NK-92 treated with Interleukin-12 subunit alpha and Interleukin-12 subunit beta, amount 100 ng/mL, for 24 hours (cell line): Measurements from ENCODE around the gene PSG7.
"Not testable (repeated sequence)": the region's sequence is repeated elsewhere in the genome, so short reads cannot be mapped to it uniquely, and the experiment has no call there.

Experiments
- DNase-seq: peaks from one replicate; lab custom pipeline; 2025; lab: John Stamatoyannopoulos, UW

The PSG7 gene

DNA sequence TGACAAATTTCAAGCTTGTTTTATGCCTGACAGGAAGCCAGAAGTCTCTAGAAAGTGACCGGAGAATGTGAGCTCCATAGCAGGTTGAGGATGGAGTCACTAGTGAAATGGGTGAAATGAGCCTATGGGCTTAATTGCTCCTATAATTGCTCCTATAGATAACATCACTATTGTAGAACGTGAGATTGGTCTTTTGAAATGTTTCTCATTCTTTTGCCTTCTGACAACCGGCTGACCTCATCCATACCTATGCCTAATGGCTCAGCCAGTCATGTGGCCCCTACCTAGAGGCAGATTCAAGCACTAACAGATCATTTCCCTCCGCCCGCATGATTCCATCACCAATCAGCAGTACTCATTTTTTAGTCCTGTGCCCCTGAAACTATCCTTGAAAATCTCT lies 23.5 kb downstream of the PSG7 start:
- DNase-seq, result not testable (repeated sequence)

DNA sequence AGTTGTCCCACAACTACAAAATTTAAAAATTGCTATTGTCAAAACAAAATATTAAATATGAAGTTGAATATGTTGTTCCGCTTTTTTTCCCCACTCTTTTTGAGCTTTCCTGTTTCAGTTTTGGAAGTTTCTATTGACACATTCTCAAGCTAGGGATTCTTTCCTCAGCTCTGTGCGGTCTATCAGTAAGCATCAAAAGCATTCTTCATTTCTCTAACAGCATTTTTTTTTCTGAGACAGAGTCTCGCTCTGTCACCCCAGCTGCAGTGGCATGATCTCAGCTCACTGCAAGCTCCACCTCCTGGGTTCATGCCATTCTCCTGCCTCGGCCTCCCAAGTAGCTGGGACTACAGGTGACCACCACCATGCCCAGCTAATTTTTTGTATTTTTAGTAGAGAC lies 24.1 kb downstream of the PSG7 start:
- not testable (repeated sequence) for DNase-seq

DNA sequence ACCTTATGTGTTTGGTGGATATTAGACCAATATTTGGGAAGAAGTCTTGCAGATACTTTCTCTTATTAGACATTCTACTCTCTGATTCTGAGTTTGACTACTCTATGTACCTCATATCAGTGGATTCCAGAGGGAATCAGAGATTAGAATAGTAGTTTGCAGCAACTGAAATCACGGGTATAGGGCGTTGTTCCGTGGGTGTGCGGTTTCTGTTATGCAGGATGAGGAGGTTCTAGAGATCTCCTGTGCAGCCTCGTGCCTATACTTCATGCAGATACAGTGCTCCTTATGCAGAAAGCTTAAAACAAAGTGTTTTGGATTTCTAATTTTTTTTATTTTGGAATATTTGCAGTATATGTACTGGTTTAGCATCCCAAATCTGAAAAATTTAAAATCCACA lies 25.3 kb downstream of the PSG7 start:
- not testable (repeated sequence) for DNase-seq

DNA sequence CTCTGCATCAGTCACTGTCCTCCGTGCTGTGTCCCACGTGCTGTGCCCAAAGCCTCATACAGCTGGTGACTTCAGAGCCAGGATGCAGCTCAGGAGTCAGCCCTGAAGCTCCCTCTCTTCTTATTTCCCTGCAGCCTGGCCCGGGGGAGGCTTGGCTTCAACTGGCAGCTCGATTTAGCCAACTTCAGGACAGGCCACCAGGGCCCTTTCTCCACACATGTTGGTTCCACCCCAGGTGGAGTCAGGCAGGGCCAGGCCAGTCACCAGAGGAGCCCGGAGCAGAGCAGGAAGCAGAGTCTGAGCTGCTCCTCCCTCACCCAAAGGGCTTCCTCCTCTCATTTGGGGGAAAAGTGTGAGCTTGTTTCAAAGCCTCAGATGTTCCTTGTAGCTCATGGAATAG lies 30.8 kb downstream of the PSG7 start:
- not testable (repeated sequence) for DNase-seq

DNA sequence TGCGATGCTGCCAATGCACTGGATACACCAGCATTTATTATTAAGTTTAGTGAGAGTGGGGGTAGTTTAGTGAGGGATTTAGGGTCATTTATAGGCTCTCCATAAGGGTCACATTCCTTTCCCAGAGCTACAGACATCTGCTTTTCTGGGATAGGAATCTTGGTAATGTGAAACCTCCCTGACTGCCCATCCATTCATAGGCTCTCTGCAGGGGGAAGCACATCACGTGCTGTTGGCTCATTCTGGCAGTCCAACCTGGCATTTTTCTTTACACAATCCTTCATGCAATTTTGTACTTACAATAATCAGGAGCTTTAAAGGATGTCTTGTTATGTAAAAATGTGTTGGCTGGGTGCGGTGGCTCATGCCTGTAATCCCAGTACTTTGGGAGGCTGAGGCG lies 36.4 kb downstream of the PSG7 start:
- DNase-seq, result not testable (repeated sequence)

DNA sequence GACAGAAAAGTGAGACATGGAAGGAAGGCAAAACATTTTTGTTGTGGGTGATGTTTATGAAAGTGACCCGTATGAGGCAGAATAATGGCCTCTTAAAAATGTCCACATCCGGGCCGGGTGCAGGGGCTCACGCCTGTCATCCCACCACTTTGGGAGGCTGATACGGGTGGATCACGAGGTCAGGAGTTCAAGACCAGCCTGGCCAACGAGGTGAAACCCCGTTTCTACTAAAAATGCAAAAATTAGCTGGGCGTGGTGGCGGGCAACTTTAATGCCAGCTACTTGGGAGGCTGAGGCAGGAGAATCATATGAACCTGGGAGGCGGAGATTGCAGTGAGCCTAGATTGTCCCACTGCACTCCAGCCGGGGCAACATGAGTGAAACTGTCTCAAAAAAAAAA lies 37.3 kb downstream of the PSG7 start:
- DNase-seq, result not testable (repeated sequence)

DNA sequence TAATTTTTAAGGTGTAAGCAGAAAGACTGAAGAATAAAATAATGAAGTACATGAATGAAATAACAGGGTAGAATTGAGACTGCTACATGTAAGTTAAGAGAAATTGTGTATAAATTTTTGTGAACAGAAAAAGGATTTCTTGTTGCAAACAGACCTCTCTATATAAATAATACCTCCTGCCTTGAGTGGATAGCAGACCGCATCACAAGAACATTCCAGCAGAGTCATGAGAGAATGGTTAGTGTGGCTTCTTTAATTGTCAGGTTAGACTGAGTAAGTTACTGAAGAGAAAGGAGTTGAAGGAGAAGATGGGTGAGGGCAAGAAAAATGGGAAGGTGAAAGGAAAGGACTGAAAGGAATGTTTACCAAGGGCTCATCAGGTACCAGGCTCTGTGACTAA lies 37.9 kb downstream of the PSG7 start:
- DNase-seq, result not testable (repeated sequence)

DNA sequence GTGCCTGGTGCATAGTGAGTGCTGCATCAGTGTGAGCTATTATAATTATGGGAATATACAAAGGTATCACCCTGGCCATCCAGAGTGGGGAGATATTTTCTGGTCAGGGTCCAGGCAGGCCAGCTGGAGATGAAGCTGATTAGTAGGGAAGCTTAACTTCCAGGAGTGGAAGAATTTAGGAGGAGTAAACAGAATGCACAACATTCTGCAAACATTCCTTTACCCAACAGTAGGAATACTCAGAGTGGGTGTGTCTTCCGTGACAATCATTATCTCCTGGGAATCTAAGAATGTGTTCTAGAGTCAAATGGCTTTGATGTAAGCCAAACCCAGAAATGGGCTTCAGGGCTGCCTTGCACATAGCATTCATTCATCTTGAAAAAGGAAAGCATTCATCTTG lies 38.4 kb downstream of the PSG7 start:
- not testable (repeated sequence) for DNase-seq

DNA sequence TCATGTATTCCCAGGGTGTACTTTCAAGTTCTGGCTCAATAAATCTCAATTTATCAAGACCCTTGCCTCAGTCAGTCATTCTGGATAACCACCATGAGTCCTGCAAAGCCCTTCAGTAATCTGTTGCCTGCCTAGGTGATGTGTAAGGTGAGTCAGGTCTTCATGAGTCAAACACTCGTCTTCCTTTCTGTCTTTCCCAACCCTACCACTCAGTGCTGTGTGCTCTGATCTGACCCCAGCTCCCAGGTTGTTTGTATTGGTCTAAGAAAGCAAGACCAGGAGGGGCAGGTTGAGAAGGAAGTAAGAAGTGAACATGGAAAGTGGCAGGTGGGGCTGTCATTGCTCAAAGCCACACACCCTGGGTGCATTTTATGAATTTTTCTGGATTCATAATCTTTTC lies 39.3 kb downstream of the PSG7 start:
- not testable (repeated sequence) for DNase-seq

DNA sequence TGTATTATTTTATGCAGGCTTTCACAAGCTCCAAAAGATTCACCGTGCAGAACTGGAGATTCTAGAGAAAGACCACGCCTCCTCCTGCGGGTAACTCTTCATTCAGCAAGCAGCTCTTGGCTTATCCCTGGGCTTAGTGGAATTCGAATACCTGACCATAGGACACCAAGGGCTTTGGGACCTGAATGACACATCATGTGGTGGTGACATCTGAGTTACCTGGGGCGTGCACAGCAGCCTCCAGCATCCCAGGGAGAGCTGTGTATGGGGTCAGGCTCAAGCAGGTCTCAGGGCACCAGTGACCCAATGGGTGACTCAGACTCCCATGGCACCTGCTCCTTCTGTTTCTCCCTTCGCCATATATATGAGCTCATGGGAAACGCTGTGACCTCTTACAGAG lies 46.6 kb downstream of the PSG7 start:
- DNase-seq, result not testable (repeated sequence)

DNA sequence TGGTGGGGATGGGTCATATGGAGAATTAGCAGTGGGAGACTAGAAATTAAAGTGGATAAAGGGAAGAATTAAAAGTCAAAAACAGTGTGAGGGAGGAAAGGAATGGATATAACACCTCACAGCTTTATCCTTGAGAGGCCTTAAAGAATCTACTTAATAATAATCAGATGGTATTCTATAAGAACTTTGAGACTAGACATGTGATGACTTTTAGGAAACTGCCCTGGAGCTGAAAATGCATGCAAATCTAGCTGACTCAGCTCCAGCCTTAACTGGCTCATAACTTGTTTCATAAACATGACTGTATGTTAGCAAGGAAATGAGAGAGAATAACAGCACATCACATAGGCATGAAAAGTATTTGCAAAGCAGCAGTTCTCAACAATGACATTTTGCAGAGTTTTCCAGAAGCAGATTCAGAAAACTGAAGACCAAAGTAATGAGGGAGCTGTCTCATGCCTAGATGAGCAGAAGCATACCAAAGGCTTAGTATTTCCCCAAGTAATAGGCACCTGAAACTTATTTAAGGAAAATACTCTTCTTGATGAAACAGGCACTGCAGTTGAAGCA lies 49.0 kb downstream of the PSG7 start:
- not testable (repeated sequence) for DNase-seq

DNA sequence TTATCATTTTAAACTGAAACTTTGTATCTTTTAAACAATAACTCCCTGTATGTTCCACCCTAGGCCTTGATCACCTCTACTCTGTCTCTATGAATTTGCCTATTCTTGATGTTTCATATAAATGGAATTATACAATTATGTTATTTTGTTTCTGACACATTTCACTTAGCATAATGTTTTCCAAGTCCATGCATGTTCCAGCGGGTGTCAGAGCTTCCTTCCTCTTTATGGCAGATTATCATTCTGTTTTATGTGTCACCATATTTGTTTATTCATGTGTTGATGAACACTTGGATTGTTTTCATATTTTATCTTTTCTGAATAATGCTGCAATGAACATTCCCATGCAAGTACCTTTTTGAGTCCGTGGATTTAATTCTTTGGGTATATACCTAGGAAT lies 54.3 kb downstream of the PSG7 start:
- DNase-seq, result not testable (repeated sequence)

DNA sequence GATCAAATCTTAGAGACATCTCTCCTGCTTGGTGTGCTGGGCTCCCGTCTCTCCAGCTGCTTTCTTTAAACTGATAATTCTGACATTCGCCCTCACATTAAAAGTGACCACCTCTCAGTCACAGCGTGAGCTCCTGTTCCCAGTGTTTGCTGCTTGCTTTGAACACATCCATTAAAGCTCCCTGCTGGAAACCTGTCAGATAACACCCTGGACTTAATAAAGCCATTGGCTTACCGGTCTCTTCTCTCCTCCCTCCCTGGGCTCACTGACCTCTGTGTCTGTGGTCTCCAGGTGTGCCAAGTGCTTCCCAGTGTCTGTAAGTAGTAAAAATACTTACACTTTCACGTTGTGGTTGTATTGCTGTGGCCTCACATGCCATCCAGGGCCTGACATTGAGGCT lies 55.0 kb downstream of the PSG7 start:
- DNase-seq, result not testable (repeated sequence)

DNA sequence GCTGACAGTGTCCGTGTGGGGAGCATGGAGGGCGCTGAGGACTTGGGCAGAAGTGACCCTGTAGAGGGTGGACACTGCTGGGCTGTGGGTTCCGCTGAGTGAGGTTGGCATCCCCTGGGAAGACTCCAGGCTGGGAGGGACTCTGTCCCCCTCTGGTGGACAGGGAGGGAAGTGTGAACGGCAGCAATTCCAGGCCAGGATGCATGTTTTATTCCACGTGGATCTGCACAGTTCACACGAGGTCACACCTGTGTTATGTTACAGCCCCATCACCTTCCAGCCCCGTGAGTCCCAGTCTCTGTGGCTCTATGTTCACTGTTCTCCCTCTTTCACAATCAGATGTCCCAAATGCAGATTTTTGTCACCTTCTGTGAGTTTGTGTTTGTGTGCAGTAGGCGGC lies 55.7 kb downstream of the PSG7 start:
- DNase-seq, result not testable (repeated sequence)

DNA sequence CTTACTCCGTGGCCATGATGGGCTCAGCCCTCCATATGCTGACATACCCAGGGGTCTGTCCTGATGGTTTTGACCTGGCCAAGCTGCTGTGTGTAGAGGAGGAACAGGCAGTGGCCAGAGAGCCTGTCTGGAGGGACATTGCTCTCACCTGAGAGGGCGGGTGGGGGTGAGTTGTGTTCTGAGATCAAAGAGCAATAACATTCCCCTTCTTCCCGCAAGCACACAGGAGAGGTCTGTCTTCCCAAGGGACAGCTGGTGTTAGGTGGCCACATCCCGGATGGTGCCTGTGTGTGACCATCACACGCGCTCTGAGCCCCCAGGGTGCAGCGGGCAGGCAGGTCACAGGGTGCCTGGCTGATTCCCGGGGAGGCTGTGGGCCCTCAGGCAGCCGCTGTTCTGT lies 56.4 kb downstream of the PSG7 start:
- not testable (repeated sequence) for DNase-seq

DNA sequence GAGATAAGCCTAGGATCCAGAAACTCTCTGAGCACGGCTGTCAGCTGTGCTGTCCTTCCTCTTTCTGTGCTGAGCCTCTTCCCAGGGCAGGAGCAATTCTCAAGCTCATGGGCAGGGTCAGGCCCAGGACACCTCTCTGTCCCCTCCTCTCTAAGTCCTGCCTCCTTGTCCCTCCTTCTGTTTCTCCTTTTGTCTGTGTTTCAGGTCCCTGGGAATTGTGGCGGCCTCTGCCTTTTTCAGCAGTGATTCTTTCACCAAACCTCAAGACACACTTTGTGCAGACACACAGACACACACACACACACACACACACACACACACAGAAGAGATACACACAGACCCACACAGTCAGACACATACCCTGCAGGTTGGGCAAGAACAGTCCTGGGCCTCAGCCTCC lies 57.4 kb downstream of the PSG7 start, which contains the start of gene PSG1:
Gene PSG1 (minus strand): TSS at position 101 of the 400 bp plus-strand sequence. CDS start 132 bp downstream, outside the sequence.
- DNase-seq, result no peak

DNA sequence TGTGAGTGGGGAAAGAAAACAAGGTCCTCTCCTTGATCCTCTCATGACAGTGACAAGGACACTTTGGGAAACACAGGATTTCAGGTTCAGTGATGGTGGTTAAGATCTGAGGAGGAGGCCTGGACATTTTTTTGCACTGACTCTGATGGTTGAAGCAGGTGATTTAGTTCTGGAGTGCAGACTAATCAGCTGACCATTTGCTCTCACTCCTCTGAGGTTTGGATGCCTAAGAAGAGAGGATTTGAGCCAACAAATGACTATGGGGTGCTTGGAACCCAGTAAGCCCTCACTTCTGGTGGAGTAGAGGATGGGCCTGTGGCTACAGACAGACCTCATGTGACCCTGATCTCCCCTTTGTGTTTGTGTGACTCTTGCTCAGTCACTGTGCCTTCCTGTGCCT lies 60.4 kb downstream of the PSG7 start:
- not testable (repeated sequence) for DNase-seq

DNA sequence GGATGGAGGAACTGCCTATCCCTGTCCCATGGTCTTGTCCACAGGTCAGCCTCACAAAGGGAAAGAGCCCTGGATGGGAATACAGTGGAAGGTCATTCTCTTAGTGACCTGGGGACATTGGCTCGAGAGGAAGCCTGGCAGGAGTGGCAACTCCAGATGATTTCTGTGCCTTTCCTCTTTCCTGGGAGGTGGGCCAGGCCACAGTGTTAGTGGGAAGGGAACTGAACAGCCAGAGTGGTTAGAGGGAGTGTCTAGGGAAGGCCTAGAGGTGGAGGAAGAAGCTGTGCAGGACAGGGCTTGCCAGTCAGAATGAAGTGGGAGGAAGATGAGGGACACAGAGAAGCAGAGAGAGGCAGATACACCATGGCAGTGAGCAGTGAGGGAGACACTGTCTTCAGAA lies 61.1 kb downstream of the PSG7 start:
- DNase-seq, result not testable (repeated sequence)

DNA sequence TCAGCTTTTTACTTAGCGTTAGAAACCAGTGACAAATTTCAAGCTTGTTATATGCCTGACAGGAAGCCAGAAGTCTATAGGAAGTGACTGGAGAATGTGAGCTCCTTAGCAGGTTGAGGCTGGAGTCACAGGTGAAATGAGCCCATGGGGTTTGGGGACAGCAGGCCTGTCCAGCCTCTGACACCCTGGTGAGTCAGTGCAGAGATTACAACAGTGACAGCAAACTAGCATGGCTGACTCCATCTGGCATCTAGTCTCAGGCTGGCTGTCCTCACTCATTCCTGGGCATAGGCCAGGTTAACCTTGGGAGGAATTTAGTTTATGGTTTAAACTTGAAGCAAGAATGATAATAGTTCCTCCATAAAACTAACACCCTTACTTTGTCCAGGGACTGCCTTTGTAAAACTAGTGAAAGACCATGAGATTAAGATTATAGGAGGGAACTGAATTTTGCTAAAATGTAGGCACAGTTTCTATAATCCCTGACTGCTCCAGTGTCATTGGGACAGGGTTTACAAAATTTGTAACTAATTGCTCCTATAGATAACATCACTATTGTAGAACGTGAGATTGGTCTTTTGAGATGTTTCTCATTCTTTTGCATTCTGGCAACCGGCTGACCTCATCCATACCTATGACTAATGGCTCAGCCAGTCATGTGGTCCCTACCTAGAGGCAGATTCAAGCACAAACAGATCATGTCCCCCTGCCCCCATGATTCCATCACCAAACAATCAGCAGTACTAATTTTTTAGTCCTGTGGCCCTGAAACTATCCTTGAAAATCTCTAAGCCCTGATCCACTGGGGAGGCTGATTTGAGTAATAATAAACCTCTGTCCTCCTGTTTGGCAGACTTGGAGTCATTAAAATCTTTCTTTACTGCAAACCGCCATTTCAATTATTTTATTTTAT lies 61.9 kb downstream of the PSG7 start:
- not testable (repeated sequence) for DNase-seq

DNA sequence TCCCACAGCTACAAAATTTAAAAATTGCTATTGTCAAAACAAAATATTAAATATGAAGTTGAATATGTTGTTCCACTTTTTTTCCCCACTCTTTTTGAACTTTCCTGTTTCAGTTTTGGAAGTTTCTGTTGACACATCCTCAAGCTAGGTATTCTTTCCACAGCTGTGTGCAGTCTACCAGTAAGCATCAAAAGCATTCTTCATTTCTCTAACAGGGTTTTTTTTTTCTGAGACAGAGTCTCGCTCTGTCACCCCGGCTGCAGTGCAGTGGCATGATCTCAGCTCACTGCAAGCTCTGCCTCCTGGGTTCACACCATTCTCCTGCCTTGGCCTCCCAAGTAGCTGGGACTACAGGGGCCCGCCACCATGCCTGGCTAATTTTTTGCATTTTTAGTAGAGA lies 62.9 kb downstream of the PSG7 start:
- not testable (repeated sequence) for DNase-seq
